Occipital lobe (tissue), 2 donors: ENCODE results near the gene PATL2. TPM values are rescaled to one million over a fixed set of nuclear protein-coding genes. Genes with fewer than 3 reads are reported as not detected.
"Not testable (repeated sequence)": the region's sequence is repeated elsewhere in the genome, so short reads cannot be mapped to it uniquely, and the experiment has no call there.

ENCODE experiments used
- DNase-seq: peaks from one replicate; lab custom pipeline; 2025; lab: John Stamatoyannopoulos, UW
- total RNA-seq: library from RNA; depleted of rRNA; stranded (reverse); fragments of >200 nt; gene quantifications from one replicate; pipeline ENCODE4 v1.2.3, GENCODE V29; 2014

PATL2 gene
- total RNA-seq, result 0.78 TPM

- DNase-seq, result peak; percentile 91
Measured at GRCh38 chr15:44711096-44711742, at the start of gene PATL2, which contains the start of gene B2M. PATL2 (minus strand) TSS chr15:44711323; CDS start chr15:44676490, 34,833 bp downstream. B2M (plus strand) TSS chr15:44711517; CDS start chr15:44711547, 30 bp downstream.

GRCh38 chr15:44753345-44753744 is 42.2 kb upstream of the PATL2 start:
- DNase-seq, result no peak

- not testable (repeated sequence) for DNase-seq
Measured at GRCh38 chr15:44743454-44743853, 32.3 kb upstream of the PATL2 start.

- DNase-seq, result not testable (repeated sequence)
Measured at GRCh38 chr15:44739222-44739847, 28.2 kb upstream of the PATL2 start.

- DNase-seq, result no peak
Measured at GRCh38 chr15:44738340-44738984, 27.3 kb upstream of the PATL2 start.

GRCh38 chr15:44736181-44736765 is 25.1 kb upstream of the PATL2 start, which contains the start of gene TRIM69:
TRIM69 (plus strand) TSS chr15:44736528; CDS start chr15:44736705, 177 bp downstream.
- no peak for DNase-seq

- no peak for DNase-seq
Measured at GRCh38 chr15:44735482-44736180, 24.5 kb upstream of the PATL2 start.

GRCh38 chr15:44734839-44735481 is 23.8 kb upstream of the PATL2 start:
- DNase-seq, result no peak

- DNase-seq, result no peak
Measured at GRCh38 chr15:44729408-44730127, 18.4 kb upstream of the PATL2 start.

- DNase-seq, result peak; percentile 96
Measured at GRCh38 chr15:44728576-44729407, 17.7 kb upstream of the PATL2 start.

GRCh38 chr15:44728232-44728575 is 17.1 kb upstream of the PATL2 start:
- DNase-seq, result not testable (repeated sequence)

- DNase-seq, result no peak
Measured at GRCh38 chr15:44727485-44728231, 16.5 kb upstream of the PATL2 start.

GRCh38 chr15:44726568-44727484 is 15.7 kb upstream of the PATL2 start:
- no peak for DNase-seq

GRCh38 chr15:44726136-44726535 is 15.0 kb upstream of the PATL2 start:
- no peak for DNase-seq

- no peak for DNase-seq
Measured at GRCh38 chr15:44722011-44722410, 10.9 kb upstream of the PATL2 start.

- DNase-seq, result no peak
Measured at GRCh38 chr15:44720460-44721176, 9.5 kb upstream of the PATL2 start.

GRCh38 chr15:44720000-44720435 is 8.9 kb upstream of the PATL2 start:
- DNase-seq, result not testable (repeated sequence)
